Measurements from ENCODE around the gene DNAH7. TPM values are rescaled to one million over a fixed set of nuclear protein-coding genes. Genes with fewer than 3 reads are reported as not detected.

The DNAH7 gene
- total and polyA plus RNA-seq, 7 donors = 0.04 to 0.29 (median 0.10) TPM; not detected in 1

DNA sequence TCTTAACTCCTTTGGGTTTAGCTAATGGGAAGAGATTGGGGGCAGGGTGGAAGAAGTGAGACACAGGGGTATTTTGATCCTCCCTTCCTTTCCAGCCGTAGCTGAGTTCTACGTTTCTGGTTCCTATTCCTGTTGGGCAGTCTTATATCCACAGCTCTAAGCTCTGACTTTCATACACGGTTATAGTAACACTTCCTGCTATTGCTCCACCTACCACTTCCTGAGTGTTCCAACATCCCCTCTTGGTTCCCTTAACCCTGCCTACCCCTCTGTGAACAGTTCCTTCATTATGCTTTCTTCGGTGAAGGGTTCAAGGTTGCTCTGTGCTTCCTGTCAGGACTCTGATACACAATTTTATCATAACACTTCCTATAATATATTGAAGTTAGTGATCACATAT lies 205.1 kb downstream of the DNAH7 start:
- intact Hi-C loops (cut with DNase I) = no loop called here
- TF ChIP-seq, protein P1, sequence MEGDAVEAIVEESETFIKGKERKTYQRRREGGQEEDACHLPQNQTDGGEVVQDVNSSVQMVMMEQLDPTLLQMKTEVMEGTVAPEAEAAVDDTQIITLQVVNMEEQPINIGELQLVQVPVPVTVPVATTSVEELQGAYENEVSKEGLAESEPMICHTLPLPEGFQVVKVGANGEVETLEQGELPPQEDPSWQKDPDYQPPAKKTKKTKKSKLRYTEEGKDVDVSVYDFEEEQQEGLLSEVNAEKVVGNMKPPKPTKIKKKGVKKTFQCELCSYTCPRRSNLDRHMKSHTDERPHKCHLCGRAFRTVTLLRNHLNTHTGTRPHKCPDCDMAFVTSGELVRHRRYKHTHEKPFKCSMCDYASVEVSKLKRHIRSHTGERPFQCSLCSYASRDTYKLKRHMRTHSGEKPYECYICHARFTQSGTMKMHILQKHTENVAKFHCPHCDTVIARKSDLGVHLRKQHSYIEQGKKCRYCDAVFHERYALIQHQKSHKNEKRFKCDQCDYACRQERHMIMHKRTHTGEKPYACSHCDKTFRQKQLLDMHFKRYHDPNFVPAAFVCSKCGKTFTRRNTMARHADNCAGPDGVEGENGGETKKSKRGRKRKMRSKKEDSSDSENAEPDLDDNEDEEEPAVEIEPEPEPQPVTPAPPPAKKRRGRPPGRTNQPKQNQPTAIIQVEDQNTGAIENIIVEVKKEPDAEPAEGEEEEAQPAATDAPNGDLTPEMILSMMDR (IDR thresholded peaks at IDR 0.05) = no peak
- Histone ChIP-seq H3K36me3 (ENCODE audit: insufficient read depth in 1 of 2, low read depth in 1 of 2) (no peaks in the 10 kb centered on the region), H3K9me3 (no peaks in the 10 kb centered on the region), H3K4me1 (no peaks in the 10 kb centered on the region), H3K4me3 (no peak overlapping the region), H3K27me3 (ENCODE audit: insufficient read depth in 3 of 3, low read length in 2 of 3) (no peaks in the 10 kb centered on the region), H3K27ac (no peak overlapping the region)
- 48 to 54% (median 49%) methylated on average over 4 of the region's 4 CpGs for WGBS, 3 donors
- DNase-seq (no peak), ATAC-seq (no peak)

- H3K27me3 ChIP-seq (ENCODE audit: insufficient read depth in 3 of 3, low read length in 2 of 3) = no peaks in the 10 kb centered on the region
- no peak overlapping the region for H3K27ac ChIP-seq
- intact Hi-C loops (cut with DNase I) = no loop called here
- ATAC-seq = no peak
- H3K4me1 ChIP-seq = no peaks in the 10 kb centered on the region
- H3K9me3 ChIP-seq = no peaks in the 10 kb centered on the region
- no peaks in the 10 kb centered on the region for H3K36me3 ChIP-seq (ENCODE audit: insufficient read depth in 1 of 2, low read depth in 1 of 2)
- 71 to 84% (median 80%) methylated on average over 3 of the region's 3 CpGs for WGBS, 3 donors
- no peak overlapping the region for H3K4me3 ChIP-seq
- DNase-seq = no peak
- TF ChIP-seq, protein P1 (IDR thresholded peaks at IDR 0.05) = no peak
These were observed 205.5 kb downstream of the DNAH7 start for GRCh38 chr2:195863121-195863520.

GRCh38 chr2:195861821-195862220 lies 206.8 kb downstream of the DNAH7 start:
- DNase-seq (no peak), ATAC-seq (no peak)
- intact Hi-C loops (cut with DNase I) = no loop called here
- Histone ChIP-seq H3K9me3 (no peaks in the 10 kb centered on the region), H3K27me3 (ENCODE audit: insufficient read depth in 3 of 3, low read length in 2 of 3) (no peaks in the 10 kb centered on the region), H3K27ac (no peak overlapping the region), H3K4me3 (no peak overlapping the region), H3K36me3 (ENCODE audit: insufficient read depth in 1 of 2, low read depth in 1 of 2) (no peaks in the 10 kb centered on the region), H3K4me1 (no peaks in the 10 kb centered on the region)
- 62 to 69% (median 66%) methylated on average over 5 of the region's 5 CpGs for WGBS, 3 donors
- TF ChIP-seq, protein P1 (IDR thresholded peaks at IDR 0.05) = no peak

- intact Hi-C loops (cut with DNase I) = no loop called here
- no peaks in the 10 kb centered on the region for H3K27me3 ChIP-seq (ENCODE audit: insufficient read depth in 3 of 3, low read length in 2 of 3)
- no peak overlapping the region for H3K4me3 ChIP-seq
- 81 to 86% (median 84%) methylated on average over 2 of the region's 2 CpGs for WGBS, 3 donors
- TF ChIP-seq, protein P1 (IDR thresholded peaks at IDR 0.05) = no peak
- no peaks in the 10 kb centered on the region for H3K9me3 ChIP-seq
- DNase-seq = no peak
- H3K27ac ChIP-seq = no peak overlapping the region
- H3K4me1 ChIP-seq = no peaks in the 10 kb centered on the region
- H3K36me3 ChIP-seq (ENCODE audit: insufficient read depth in 1 of 2, low read depth in 1 of 2) = no peaks in the 10 kb centered on the region
- ATAC-seq = no peak
These were observed 209.1 kb downstream of the DNAH7 start for GRCh38 chr2:195859513-195859912.

DNA sequence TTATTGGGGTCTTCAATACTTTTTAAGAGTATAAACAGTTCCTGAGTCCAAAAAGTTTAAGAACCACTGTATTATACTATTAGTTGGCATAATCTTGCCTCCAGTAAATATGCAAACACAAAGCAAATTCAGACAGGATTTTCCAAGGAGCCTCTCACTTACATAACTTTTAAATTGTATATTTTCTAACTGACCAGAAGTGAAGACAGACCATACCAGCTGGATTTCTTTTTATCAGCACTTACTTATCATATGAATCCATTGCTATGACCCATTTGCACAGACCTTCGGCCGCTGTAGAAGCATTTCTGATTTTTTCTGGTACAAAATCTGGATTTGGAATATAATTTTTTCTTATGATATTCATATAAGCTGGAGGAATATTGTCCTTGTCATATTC lies 211.5 kb downstream of the DNAH7 start:
- Histone ChIP-seq H3K4me3 (no peak overlapping the region), H3K36me3 (ENCODE audit: insufficient read depth in 1 of 2, low read depth in 1 of 2) (no peaks in the 10 kb centered on the region), H3K27ac (no peak overlapping the region), H3K9me3 (no peaks in the 10 kb centered on the region), H3K27me3 (ENCODE audit: insufficient read depth in 3 of 3, low read length in 2 of 3) (no peaks in the 10 kb centered on the region), H3K4me1 (no peaks in the 10 kb centered on the region)
- intact Hi-C loops (cut with DNase I) = no loop called here
- no peak for ATAC-seq
- TF ChIP-seq, protein P1 (IDR thresholded peaks at IDR 0.05) = no peak
- 89 to 93% (median 89%) methylated on average over 2 of the region's 2 CpGs for WGBS, 3 donors
- no peak for DNase-seq

Data from psoas muscle (tissue), 8 donors.